Thymus (tissue), 14 donors: Measurements from ENCODE around the gene SMC5. TPM values are rescaled to one million over a fixed set of nuclear protein-coding genes. Genes with fewer than 3 reads are reported as not detected.

Experiments used
- DNase-seq, 9 donors: peaks; one replicate each; pipeline ENCODE4 v3.0.0-alpha.2; 2013; ENCODE audit warnings: low spot score in 9 of 9, low read depth in 6 of 9, missing footprints in 1 of 9
- H3K27ac ChIP-seq, 2 donors: one replicate each; pipeline ENCODE4 v1.5.1; 2013; ENCODE audit warnings: control low read depth in 1 of 2, low read depth in 1 of 2, low read length in 1 of 2, mild to moderate bottlenecking in 1 of 2, moderate library complexity in 1 of 2
- H3K27me3 ChIP-seq, 2 donors: one replicate each; pipeline ENCODE4 v1.5.1; 2013; ENCODE audit warnings: low read length in 1 of 2; ENCODE audit not compliant: control insufficient read depth in 2 of 2, insufficient read depth in 1 of 2
- H3K36me3 ChIP-seq, 2 donors: one replicate each; pipeline ENCODE4 v1.5.1; 2013; ENCODE audit warnings: low read length in 1 of 2, mild to moderate bottlenecking in 1 of 2, moderate library complexity in 1 of 2; ENCODE audit not compliant: control insufficient read depth in 2 of 2, insufficient read depth in 2 of 2
- H3K4me1 ChIP-seq, 2 donors: one replicate each; pipeline ENCODE4 v1.5.1; 2013; ENCODE audit warnings: low read length in 2 of 2; ENCODE audit not compliant: control insufficient read depth in 2 of 2, insufficient read depth in 2 of 2
- H3K4me3 ChIP-seq, 2 donors: one replicate each; pipeline ENCODE4 v1.5.1; 2013; ENCODE audit warnings: low read length in 2 of 2, control low read depth in 1 of 2, mild to moderate bottlenecking in 1 of 2
- H3K9me3 ChIP-seq, 2 donors: one replicate each; pipeline ENCODE4 v1.5.1; 2013; ENCODE audit warnings: low read length in 1 of 2, mild to moderate bottlenecking in 1 of 2; ENCODE audit not compliant: control insufficient read depth in 2 of 2, insufficient read depth in 1 of 2
- WGBS: extraction: QIAGEN DNeasy Blood & Tissue Kit; methylation state at CpG from one replicate; pipeline ENCODE4 v1.1.7; 2013; 5-methylcytosine and 5-hydroxymethylcytosine counted together
- long read RNA-seq, 10 donors: transcript quantifications; one replicate each; lab custom pipeline, GENCODE V29; 2026
- polyA plus RNA-seq: library from polyadenylated mRNA; stranded (reverse); fragments of 200-250 nt; gene quantifications from one replicate; pipeline ENCODE4 v1.2.3, GENCODE V29; 2013
- total RNA-seq: library from RNA; stranded (reverse); fragments of 120-200 nt; gene quantifications from one replicate; pipeline ENCODE4 v1.2.4, GENCODE V29; 2013
- donor health status: healthy.

SMC5 gene
- total RNA-seq (25.1 TPM), polyA plus RNA-seq (17.8 TPM)
- long read RNA-seq, donor 1, result 0 reads
- long read RNA-seq, donor 2, result 0 reads
- long read RNA-seq, donor 3, partial matches to known transcripts, result 0 of 1 reads
- long read RNA-seq, donor 3, other reads (novel, unspliced or antisense), result 0 of 1 reads
- long read RNA-seq, donor 4, result 0 reads
- long read RNA-seq, donor 5, partial matches to known transcripts, result 5 of 7 reads
- long read RNA-seq, donor 5, other reads (novel, unspliced or antisense), result 0 of 7 reads
- long read RNA-seq, donor 6, partial matches to known transcripts, result 8 of 8 reads
- long read RNA-seq, donor 6, other reads (novel, unspliced or antisense), result 0 of 8 reads
- long read RNA-seq, donor 7, result 0 reads
- long read RNA-seq, donor 8, result 0 reads
- long read RNA-seq, donor 9, result 0 reads
- long read RNA-seq, donor 10, partial matches to known transcripts, result 0 of 1 reads
- long read RNA-seq, donor 10, other reads (novel, unspliced or antisense), result 0 of 1 reads

DNA sequence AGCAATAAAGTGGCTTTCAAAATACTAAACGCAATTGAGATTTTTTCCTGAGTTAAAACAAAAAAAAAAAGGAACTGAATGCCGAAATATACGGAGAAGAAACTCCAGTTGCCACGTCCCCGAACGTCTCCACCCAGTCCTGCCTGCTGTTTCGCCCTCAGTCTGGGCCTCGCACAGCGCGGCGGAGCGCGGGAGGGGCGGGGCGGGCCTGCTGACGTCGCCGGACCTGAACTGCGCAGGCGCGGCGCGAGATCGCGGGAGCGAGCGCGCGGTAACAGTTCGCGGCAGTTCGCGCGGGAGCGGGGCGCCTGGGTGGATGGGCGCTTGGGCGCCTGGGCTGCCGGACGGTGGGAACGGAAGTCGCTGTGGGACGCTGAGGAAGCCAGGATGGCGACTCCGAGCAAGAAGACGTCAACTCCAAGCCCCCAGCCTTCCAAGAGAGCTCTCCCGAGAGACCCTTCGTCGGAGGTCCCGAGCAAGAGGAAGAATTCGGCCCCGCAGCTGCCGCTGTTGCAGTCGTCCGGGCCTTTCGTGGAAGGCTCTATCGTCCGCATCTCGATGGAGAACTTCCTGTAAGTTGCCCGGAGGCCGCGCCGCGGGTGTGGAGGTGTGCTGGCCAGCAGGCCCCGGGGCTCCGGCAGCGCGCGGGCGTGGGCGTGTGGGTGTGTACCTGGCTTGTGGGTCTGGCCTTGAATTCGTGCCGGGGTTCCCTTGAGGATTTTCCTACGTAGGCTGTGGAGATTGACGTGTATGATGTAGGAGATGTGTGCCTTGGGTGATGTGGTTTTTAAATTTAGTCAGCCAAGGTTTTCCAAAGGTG is at the start of gene SMC5:
Gene SMC5, plus strand, starts transcription at position 287 of the 820 bp plus-strand sequence. Its CDS starts 101 bp downstream, at position 388.
- peak; percentile 67 to 95 (median 87) for DNase-seq
- H3K9me3 ChIP-seq, result no peaks in the 10 kb centered on the region
- H3K27me3 ChIP-seq, result no peaks in the 10 kb centered on the region
- H3K27ac ChIP-seq, result peak within 1 kb of the TSS; percentile 89 to 94
- WGBS, result under 1% methylated on average over 75 of the region's 75 CpGs
- peaks cover 23 to 35% of the 10 kb centered on the region in 2 donors for H3K4me1 ChIP-seq
- peak within 1 kb of the TSS; percentile 85 to 92 for H3K4me3 ChIP-seq
- peaks cover 3 to 11% of the 10 kb centered on the region in 2 donors for H3K36me3 ChIP-seq

DNA sequence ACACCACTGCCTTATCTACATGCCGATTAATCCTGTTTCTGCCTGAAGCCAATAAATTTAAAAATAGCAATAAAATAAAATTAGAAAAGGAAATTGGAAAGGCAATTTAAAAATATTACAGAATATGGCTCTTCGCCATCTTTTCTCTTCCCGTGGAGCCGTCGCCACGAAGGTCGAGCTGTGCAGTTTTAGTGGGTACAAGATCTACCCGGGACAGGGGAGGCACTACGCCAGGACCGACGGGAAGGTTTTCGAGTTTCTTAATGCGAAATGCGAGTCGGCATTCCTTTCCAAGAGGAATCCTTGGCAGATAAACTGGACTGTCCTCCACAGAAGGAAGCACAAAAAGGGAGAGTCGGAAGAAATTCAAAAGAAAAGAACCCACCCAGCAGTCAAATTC is 41.7 kb upstream of the SMC5 start:
- no peak overlapping the region for H3K27ac ChIP-seq
- peaks cover 0 to 3% of the 10 kb centered on the region in 2 donors for H3K9me3 ChIP-seq
- 98% methylated on average over 16 of the region's 16 CpGs for WGBS
- no peak overlapping the region for H3K4me3 ChIP-seq
- no peaks in the 10 kb centered on the region for H3K4me1 ChIP-seq
- no peaks in the 10 kb centered on the region for H3K27me3 ChIP-seq
- no peak for DNase-seq
- H3K36me3 ChIP-seq, result no peaks in the 10 kb centered on the region

DNA sequence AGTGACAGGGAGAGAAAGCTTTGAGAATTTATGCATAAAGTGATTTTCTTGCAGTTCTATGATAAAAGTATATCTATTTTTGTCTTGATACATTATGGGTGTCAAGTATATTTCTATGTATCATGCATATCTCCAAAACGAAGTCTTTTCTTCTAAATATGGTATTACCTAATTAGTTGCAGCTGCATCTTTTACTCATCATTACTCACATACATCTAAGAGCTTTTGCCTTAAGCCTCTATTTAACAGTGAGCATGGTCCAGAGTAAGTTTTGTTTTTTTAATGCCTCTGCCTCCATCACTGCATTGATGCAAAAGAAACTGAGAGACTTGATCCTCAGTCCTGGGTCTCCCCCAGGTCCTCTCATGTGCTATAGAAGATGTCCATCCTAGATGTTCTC is 40.0 kb upstream of the SMC5 start:
- H3K4me3 ChIP-seq, result no peak overlapping the region
- WGBS, result 99% methylated on average over 1 of the region's 1 CpG
- H3K9me3 ChIP-seq, result peaks cover 0 to 3% of the 10 kb centered on the region in 2 donors
- H3K27me3 ChIP-seq, result no peaks in the 10 kb centered on the region
- no peak for DNase-seq
- no peaks in the 10 kb centered on the region for H3K36me3 ChIP-seq
- H3K4me1 ChIP-seq, result no peaks in the 10 kb centered on the region
- no peak overlapping the region for H3K27ac ChIP-seq

DNA sequence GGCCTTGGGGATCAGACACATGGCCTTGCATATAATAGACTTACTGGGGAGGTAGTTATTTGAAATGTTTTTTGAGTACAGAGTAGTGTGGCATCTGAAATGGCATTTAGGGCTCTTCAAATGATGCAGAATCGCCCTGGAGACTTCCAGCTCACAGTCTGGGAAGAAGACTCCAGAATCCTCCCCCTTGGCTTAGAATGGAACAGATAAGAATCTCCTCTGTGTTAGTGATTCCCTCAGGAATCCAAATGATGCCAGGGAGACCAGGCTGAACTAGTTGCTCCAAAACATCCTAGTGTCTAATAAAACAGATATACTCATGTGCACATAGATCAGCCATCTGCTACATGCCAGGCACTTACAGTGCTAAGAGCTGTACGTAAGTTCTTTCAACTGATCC is 38.6 kb upstream of the SMC5 start:
- peaks cover 0 to 3% of the 10 kb centered on the region in 2 donors for H3K9me3 ChIP-seq
- DNase-seq, result no peak
- no peaks in the 10 kb centered on the region for H3K27me3 ChIP-seq
- 94% methylated on average over 2 of the region's 2 CpGs for WGBS
- no peaks in the 10 kb centered on the region for H3K4me1 ChIP-seq
- H3K27ac ChIP-seq, result no peak overlapping the region
- no peak overlapping the region for H3K4me3 ChIP-seq
- no peaks in the 10 kb centered on the region for H3K36me3 ChIP-seq

DNA sequence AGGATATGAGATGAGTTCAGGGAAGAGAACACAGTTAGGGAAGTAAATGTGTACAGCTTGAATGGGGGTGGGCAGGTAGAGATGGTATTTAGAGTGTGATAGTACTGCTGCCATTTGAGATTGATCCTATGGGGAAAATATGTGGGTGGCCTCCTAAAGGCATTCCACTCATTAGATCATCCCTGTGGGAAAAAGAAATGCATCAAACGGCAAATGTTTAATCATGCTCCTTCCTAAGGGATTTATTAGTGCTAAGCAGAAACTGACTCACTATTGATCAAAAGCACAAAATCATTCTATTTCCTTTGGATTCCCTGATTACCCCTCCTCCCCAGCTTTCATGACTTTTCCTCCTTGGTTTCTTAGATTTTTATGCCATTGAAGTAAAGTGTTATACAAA is 36.4 kb upstream of the SMC5 start:
- Histone ChIP-seq H3K9me3 (no peaks in the 10 kb centered on the region), H3K27ac (no peak overlapping the region), H3K4me1 (no peaks in the 10 kb centered on the region), H3K4me3 (no peak overlapping the region), H3K36me3 (no peaks in the 10 kb centered on the region), H3K27me3 (no peaks in the 10 kb centered on the region)
- 93% methylated on average over 1 of the region's 1 CpG for WGBS
- DNase-seq, result no peak

DNA sequence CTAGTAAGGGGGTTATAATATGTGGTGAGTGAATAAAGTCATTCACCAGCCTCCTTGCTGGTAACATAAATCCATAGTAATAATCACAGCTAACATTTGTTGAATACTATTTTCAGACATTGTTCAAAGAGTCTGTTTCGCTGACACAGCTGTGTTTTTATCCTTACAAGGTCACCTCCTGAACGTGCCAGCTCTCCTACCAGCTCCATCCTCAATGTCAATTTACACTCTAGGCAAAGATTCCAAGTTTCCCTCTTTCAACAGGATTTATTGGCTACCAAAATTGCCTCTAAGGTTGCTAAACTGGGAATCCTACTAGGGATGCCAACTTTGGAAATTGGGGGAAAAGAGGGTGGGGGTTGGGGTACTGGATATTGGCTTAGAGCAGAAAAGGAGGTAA is 30.7 kb upstream of the SMC5 start:
- DNase-seq, result no peak
- WGBS, result 94% methylated on average over 2 of the region's 2 CpGs
- Histone ChIP-seq H3K9me3 (no peaks in the 10 kb centered on the region), H3K36me3 (no peaks in the 10 kb centered on the region), H3K27ac (no peak overlapping the region), H3K27me3 (no peaks in the 10 kb centered on the region), H3K4me3 (no peak overlapping the region), H3K4me1 (no peaks in the 10 kb centered on the region)

DNA sequence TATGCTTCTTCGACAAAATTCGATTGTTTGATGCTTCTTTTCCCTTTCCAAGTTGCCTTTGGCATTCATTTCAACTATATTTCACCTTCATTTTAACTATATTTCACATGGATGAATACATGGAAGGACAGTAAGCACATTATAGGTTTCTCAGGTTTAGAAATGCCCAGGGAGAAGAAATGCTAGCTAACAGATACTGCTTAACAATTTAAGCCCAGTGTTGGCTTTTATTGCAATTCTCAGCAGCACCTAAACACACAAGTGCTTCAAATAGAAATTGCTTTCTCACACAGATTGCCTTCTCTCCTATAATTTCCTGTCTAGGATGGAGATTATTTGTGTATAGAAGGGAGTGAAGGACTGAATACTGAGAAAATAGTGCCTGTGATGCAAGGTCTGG is 30.2 kb upstream of the SMC5 start:
- WGBS, result 90% methylated on average over 2 of the region's 2 CpGs
- H3K4me3 ChIP-seq, result no peak overlapping the region

DNA sequence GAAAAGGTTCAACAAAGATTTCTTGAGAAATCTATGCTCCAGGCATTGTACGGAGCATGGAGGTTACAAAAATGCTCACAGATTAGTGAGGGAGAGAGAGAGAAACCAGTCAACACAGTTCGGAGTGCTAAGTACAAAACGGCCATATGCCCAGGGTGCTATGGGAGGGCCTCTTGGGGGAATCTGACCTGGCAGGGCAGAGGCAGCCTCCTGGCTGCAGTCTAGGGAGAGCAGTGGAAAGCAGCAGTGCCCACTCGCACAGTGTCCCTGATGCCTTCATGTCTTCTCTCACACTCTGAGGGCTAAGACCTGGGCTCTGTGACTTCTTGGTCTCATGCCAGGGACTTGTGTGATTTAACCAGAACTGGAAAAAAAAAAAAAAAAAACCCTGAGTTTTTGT is 29.8 kb upstream of the SMC5 start:
- Histone ChIP-seq H3K4me3 (no peak overlapping the region), H3K27me3 (no peaks in the 10 kb centered on the region), H3K9me3 (no peaks in the 10 kb centered on the region), H3K4me1 (no peaks in the 10 kb centered on the region), H3K36me3 (no peaks in the 10 kb centered on the region), H3K27ac (no peak overlapping the region)
- WGBS, result 97% methylated on average over 4 of the region's 4 CpGs
- no peak for DNase-seq

More for the DNA sequence above, 30.2 kb upstream of the SMC5 start:
- no peaks in the 10 kb centered on the region for H3K27me3 ChIP-seq
- no peak overlapping the region for H3K27ac ChIP-seq
- no peaks in the 10 kb centered on the region for H3K9me3 ChIP-seq
- DNase-seq, result no peak
- no peaks in the 10 kb centered on the region for H3K36me3 ChIP-seq
- no peaks in the 10 kb centered on the region for H3K4me1 ChIP-seq

DNA sequence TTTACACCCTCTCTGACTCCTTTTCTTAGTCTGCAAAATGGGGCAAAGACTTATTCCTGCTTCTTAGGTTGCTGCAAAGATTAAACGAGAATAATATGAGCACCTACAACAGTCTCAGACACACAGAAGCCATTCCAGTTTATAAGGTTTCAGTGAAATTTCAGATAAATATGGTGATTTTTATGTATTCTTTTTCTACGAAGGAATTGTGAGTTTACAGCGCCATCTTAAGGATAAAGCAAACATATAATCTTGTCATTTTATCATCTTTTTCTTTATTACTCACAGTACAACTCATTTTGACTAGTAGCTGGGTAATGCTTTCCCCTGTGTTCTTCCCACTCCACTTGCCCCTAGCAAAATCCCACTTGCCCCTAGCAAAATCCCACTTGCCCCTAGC is 29.2 kb upstream of the SMC5 start:
- H3K36me3 ChIP-seq, result no peaks in the 10 kb centered on the region
- no peak overlapping the region for H3K4me3 ChIP-seq
- no peaks in the 10 kb centered on the region for H3K9me3 ChIP-seq
- no peak for DNase-seq
- no peak overlapping the region for H3K27ac ChIP-seq
- 94% methylated on average over 3 of the region's 3 CpGs for WGBS
- no peaks in the 10 kb centered on the region for H3K4me1 ChIP-seq
- no peaks in the 10 kb centered on the region for H3K27me3 ChIP-seq
